Dermis microvascular lymphatic vessel endothelial cell (primary cell): ENCODE measurements around the gene ABCD1. TPM values are rescaled to one million over a fixed set of nuclear protein-coding genes. Genes with fewer than 3 reads are reported as not detected.
"Not testable (repeated sequence)": the region's sequence is repeated elsewhere in the genome, so short reads cannot be mapped to it uniquely, and the experiment has no call there.

Source experiments
- DNase-seq, 2 donors: peaks; one replicate each; pipeline versions ENCODE4 v3.0.0 to v3.0.0-alpha.2; 2010; ENCODE audit warnings: low read depth in 2 of 2
- total RNA-seq: library from RNA; depleted of rRNA; stranded (reverse); fragments of >200 nt; gene quantifications from 2 replicates; pipeline ENCODE4 v1.2.1, GENCODE V29; 2014

Gene ABCD1
- total RNA-seq: 6.2 and 9.1 TPM in 2 replicates

DNA sequence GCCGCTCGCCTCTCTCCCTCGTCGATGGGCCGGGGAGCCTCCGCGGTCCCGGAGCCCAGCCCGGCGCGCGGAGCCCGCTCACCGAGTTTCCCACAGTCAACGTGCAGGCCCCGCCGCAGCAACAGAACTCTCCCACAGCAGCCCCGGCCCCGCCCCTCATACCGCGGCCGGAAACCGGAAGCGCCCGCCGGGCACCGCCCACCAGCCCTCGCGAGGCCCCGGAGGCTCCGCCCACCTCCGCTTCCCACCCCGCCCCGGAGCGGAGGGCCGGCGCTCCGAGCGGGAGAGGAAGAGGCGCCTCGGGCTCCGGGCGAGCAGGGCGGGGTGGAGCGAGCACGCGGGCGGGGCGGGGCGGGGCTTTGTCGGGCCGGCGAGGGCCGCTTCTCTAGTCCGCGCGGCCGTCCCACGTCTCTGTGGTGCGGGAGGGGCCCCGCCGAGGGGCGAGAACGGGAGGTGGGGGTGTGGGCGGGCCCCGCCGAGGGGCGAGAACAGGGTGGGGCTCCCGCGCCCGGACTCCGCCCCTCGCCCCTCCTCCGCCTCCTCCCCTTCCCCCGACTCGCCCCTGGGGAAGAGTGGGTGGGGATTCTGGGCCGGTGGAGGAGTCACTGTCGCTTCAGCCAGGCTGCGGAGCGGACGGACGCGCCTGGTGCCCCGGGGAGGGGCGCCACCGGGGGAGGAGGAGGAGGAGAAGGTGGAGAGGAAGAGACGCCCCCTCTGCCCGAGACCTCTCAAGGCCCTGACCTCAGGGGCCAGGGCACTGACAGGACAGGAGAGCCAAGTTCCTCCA, at the start of gene ABCD1, which contains the start of gene BCAP31:
TSS of gene ABCD1 (plus strand) at position 605 of the 787 bp plus-strand sequence. CDS start 411 bp downstream, outside the sequence.
TSS of gene BCAP31 (minus strand) at position 136 of the 787 bp plus-strand sequence. CDS start 1,143 bp downstream, outside the sequence.
- DNase-seq: peak; percentile 62 to 87

DNA sequence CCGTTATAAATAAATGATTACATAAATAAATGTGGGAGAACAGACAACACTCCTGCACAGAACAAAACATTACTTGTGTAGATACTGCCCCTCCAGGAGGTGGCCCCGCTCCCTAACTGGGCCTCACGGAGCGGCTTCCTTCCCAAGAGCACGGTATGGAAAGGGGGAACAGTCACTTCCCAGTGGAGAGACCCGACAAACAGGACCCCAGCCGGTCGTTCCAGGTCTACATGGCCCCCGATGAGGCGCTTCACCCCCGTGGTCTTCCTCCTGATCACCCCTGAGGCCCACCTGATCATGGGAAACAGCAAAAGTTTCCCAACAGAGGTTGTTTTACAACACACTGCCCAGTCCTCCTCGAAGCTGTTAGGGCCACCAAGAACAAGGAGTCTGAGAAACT, 43.5 kb upstream of the ABCD1 start:
- no peak for DNase-seq

DNA sequence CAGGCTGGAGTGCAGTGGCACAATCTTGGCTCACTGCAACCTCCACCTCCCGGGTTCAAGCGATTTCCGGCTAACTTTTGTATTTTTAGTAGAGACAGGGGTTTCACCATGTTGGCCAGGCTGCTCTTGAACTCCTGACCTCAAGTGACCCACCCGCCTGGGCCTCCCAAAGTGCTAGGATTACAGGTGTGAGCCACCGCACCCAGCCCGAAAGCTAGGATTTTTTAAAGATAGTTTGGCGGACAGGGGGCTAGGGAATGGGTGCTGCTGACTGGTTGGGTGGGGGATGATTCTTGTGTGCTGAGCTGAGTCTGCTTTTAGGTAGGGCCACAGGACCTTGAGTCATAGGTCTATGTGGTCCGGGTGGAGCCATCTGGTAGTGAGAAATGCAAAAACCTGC, 41.2 kb upstream of the ABCD1 start:
- not testable (repeated sequence) for DNase-seq

DNA sequence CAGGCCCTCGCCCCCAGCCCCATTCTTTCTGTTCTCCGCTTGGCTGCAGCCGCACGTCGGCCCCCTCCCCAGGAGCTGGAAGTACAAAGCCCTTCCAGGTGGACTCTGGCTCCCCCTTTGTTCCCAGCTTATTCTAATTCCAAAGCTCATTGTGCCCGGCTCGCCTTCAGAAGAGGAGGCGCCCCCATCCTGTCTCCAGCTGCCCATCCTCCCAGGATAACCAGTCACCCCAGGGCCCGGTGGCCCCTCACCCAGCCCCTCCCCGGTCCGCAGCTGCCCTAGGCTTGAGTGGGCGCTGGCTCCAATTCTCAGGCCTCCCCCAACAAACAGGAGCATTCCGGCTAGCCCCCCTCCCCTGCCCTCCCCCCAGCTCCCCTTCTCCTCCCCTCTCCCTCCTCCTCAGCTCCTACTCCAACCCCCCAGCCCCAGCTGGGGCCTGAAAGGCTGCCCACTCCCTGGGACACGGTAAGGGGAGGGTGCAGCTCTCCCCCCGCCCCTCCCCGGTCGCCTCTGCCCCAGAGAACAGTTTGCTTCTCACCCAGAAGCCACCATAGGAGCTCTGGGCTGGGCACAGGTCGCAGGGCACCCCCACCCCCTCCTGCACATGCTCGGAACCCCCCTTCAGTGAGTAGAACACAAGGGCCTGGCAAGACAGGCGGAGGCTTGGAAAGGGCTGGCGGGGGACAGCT, 40.0 kb upstream of the ABCD1 start:
- no peak for DNase-seq

DNA sequence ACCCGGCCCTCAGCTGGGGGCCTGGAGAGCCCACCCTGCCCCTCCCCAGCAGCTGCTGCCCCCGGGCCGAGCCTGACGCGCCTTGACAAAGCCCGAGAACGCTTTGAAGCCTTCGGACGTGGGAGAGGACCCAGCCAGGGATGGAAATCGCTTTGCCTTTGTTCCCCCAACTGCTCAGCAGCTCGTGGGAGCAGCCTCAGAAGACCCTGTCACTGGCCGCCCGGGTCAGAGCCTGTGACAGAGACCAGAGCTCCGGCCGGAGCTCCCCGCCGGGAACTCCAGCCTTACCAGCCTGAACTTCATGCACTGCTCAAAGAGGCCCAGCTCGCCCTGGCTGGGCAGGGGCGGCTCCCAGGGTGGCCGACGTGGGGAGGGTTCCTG, 39.5 kb upstream of the ABCD1 start:
- no peak for DNase-seq

DNA sequence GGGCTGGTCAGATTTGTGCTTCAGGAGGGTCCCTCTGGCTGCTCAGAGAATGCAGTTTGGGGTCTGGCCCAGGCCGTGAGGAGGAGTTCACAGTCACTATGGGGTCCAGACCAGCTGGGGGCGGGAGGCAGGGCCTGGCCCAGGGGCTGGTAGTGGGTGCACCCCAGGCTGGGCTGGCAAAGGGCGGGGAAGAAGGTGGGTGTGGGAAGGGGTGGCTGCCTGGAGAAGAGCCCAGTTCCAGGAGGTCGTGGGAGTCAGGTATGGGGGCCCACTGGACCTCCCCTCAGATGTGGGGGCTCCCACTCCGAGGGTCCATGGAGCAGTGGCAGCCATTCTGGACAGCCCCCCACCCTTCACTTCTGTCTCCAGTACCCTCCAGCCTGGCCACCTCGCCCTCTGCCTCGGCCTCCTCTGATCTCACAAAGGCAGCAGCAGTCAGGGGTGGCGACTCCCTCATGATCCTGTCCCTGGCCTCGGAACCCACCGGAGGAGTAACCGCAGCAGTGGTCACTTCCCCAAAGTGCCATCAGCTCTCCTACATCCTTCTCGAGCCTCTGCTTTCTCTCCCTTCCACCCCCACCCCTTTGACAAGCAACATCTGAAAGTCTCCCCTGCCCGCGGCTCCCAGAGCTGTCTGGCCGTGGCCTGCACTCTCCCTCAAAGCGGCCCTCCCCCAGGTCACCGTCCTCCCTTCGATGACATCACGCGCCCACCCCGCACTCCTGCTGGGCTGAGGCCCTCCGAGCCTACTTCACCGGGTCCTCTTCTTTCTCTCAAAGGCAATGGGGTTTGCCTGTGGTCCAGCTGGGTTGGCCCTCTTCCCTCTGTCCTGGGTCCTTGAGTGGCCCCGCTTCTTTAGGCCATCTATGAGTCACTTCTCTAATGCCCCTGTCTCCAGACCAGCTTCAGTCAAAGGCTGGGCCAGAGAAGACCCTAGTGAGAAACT, 38.6 kb upstream of the ABCD1 start:
- DNase-seq: no peak

- no peak for DNase-seq
Observed at GRCh38 chrX:153686711-153687110, 37.9 kb upstream of the ABCD1 start.

GRCh38 chrX:153687121-153688039, 37.3 kb upstream of the ABCD1 start, which contains the start of gene SLC6A8:
Gene SLC6A8, plus strand, starts transcription at chrX:153687926. Its CDS starts 649 bp downstream, at chrX:153688575.
- peak in 1 of 2 donors; percentile 57 for DNase-seq

DNA sequence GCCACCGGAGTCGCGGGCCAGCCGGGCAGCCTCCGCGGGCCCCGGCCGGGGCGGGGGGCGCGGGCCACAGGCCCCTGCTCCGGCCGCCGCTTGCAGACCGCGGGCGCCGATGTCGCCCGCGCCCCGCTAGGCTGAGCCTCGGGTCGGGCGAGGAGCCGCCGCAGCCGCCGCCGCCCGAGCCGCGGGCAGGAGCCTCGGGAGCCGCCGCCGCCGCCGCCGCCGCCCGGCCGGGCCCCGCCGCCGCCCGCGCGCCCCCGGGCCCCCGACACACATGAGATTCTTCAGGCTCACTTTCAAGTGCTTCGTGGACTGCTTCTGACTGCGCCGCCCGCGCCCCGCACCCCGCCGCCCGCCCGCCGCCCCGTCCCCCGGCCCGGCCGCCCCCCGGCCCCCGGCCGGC, 36.6 kb upstream of the ABCD1 start:
- no peak for DNase-seq

DNA sequence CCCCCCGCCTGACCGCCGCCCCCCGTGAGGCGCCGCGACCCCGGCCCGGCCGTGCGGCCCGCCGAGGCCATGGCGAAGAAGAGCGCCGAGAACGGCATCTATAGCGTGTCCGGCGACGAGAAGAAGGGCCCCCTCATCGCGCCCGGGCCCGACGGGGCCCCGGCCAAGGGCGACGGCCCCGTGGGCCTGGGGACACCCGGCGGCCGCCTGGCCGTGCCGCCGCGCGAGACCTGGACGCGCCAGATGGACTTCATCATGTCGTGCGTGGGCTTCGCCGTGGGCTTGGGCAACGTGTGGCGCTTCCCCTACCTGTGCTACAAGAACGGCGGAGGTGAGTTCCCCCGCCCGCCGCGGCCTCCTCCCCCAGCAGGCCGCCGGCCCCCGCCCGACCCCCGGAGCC, 36.1 kb upstream of the ABCD1 start:
- DNase-seq: no peak

DNA sequence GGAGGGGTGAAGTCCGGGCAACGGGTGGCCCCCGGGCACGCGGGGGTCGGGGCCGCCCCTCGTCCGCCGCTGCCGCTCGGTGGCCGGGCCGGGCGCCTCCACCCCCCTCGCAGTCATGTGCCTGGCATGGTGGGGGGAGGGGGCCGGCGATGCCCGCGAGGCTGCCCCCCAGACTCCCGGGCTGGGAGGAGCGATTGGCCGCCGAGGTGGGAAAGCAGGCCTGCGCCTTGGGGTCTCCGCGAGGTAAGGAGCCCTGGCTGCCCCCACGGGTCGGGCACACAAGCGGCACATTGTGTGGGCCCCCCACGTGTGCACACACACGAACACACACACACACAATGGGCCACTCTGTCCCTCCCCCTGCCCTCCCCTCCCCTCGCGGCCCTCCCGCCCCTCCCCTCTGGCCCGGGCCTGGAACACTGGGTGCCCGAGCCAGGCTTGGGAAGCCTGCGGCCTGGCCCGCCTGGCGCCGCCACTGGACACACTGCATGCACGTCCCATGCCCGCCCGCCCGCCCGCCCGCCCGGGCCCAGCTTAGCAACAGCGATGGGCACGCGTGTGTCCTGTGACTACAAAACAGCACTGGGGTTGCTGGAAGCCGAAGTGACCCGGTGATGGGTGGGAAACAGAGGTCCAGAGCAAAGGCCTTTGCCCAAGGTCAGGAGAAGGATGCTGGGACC, 35.6 kb upstream of the ABCD1 start:
- peak in 1 of 2 donors; percentile 17 for DNase-seq

- no peak for DNase-seq
Observed at GRCh38 chrX:153689654-153690465, 34.8 kb upstream of the ABCD1 start.

DNA sequence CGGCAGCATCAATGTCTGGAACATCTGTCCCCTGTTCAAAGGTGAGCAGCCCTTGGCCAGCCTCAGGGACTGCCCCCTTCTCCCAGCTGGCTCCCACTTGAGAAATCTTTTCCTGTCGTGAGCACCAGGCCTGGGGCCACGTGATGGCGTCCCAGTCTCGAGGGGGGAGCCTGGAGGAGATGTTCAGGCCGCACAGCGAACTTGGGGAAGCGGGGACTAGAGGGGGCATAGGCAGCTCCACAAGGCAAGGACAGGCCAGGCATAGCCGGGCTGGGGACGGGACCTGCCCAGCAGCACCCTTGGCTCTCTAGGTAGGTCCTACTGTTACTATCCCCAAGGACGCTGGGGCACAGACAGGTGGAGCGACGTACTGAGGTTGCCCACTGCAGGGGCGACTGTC, 34.2 kb upstream of the ABCD1 start:
- DNase-seq: no peak

DNA sequence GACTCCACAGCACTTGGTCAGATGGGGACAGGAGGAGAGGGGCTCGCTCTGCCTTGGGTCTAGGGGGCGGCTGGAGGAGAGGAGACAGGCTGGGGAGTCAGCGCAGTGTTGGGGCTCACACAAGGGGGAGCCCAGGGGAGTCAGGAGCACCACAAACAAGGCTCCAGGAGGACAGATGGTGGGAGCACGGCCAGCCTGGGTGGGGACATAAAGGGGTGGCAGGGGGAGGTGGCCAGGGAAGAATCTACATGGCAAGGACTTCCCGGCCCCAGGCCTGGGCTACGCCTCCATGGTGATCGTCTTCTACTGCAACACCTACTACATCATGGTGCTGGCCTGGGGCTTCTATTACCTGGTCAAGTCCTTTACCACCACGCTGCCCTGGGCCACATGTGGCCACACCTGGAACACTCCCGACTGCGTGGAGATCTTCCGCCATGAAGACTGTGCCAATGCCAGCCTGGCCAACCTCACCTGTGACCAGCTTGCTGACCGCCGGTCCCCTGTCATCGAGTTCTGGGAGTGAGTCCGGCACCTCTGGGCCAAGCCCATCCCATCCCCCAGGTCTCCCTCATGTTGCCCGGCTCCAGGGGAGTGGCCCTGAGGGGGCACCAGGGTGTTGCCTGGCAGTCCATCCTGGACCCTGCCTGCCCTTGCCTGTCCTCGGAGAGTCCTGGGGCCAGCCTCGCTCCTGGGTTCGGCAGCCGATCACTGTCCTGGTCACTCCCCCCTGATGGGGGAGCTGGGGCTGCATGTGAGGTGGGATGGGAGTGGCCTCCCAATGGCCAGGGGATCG, 33.4 kb upstream of the ABCD1 start:
- DNase-seq: not testable (repeated sequence)

DNA sequence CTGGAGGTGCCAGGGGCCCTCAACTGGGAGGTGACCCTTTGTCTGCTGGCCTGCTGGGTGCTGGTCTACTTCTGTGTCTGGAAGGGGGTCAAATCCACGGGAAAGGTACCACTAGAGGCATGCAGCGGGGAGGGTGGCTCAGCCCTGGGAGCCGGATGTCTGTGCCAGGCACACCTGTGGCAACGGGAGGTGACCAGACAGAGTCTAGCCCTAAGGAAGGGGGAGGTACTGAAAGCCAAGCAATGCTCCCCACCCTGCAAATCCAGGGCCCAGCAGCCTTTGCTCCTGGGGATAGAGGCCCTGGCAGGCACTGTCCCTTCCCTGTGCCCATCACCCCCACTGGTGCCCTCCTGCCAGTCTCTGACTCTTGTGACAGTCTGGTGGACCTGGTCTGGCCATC, 32.7 kb upstream of the ABCD1 start:
- no peak for DNase-seq

- no peak for DNase-seq
Observed at GRCh38 chrX:153692611-153693156, 32.0 kb upstream of the ABCD1 start.

DNA sequence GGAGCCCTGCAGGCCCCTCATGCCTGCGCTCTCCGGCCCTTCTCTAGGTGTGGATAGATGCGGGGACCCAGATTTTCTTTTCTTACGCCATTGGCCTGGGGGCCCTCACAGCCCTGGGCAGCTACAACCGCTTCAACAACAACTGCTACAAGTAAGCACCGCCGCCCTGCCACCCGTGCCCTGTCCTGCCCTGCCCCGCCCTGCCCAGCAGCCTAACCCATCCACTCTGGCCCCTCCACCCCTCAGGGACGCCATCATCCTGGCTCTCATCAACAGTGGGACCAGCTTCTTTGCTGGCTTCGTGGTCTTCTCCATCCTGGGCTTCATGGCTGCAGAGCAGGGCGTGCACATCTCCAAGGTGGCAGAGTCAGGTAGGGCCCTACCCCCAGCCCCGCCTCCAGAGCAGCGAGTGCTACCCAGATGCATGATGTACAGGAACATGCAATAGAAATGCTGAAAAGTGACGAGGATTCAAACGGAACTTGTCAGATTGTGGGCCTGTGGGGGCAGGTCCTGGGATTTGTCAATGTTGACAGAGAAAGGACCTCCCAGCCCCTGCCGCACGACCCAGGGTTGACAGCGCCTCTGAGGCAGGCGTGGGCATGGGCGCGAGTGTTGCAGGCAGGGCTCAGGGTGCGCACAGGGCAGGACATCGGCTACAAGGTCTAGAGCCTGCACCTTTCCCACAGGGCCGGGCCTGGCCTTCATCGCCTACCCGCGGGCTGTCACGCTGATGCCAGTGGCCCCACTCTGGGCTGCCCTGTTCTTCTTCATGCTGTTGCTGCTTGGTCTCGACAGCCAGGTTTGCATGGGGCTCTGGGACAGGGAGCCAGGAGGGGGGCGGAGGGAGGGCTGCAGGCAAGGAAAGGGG, 31.2 kb upstream of the ABCD1 start:
- DNase-seq: no peak
